GM19238 (cell line): ENCODE results near the gene DNAL4.
"Not testable (repeated sequence)": the region's sequence is repeated elsewhere in the genome, so short reads cannot be mapped to it uniquely, and the experiment has no call there.

Experiments
- DNase-seq: peaks from one replicate; pipeline ENCODE4 v3.0.0; 2011; ENCODE audit warnings: low spot score; ENCODE audit not compliant: insufficient read length

Gene DNAL4

GRCh38 chr22:38827510-38827909 lies 33.6 kb upstream of the DNAL4 start:
- no peak for DNase-seq

DNA sequence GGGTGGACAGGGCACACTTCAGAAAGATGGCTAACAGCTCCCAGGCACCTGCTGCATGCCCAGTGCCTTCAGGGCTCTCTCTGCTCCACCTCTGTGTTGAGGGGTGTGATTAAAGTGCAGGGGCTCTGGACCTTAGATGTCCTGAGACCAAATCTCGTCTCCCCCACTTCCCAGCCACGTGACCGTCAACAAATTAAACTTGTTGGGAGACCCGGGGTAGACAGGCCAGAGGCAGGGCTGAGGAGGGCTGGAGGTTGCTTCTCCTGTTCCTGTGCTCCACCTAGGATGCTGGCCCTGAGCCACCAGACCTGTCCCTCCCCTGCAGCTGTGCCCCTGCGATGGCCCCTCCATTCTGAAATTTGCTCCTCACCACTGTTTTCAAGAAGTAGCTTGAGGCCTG lies 32.9 kb upstream of the DNAL4 start:
- DNase-seq = no peak

DNA sequence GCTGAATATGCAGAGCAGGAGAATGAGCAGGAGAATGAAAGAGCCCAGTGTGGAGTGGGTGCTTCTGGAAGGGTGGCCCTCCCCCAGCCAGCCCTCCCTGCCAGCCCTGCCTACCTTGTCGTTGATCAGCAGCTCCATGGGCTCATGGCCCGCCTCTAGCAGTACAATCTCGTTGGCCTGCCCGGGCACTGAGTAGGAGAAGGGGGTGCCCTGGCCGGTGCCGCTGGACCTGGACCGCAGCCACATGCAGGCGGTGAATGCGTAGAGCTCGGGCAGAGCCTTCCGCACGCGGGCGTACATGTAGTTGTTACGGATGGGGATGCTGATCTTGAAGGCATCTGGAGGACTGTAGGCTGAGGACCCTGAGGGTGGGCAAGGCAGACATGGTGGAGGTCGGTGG lies 32.4 kb upstream of the DNAL4 start:
- no peak for DNase-seq

- DNase-seq = no peak
Observed at GRCh38 chr22:38824585-38824984, 30.6 kb upstream of the DNAL4 start.

- DNase-seq = no peak
Observed at GRCh38 chr22:38823637-38824036, 29.7 kb upstream of the DNAL4 start.

DNA sequence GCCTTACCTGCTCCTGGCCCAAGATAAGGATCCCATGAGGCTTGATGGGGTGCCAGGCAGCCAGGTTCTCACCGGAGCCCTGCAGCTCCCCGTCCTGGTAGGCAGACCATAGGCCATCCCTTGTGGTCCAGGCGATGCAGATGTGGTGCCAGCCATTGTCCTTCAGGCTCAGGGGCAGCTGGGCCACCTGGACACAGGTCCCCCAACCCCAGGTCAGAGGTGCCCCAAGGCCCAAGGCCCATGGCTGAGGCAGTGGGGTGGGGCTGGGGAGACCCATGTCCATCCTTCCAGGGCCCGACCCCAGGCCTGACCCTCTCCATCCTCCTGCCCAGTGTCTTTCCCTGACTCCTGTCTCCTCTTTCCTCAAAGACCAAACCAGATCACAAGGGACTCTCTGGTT lies 29.1 kb upstream of the DNAL4 start:
- no peak for DNase-seq

DNA sequence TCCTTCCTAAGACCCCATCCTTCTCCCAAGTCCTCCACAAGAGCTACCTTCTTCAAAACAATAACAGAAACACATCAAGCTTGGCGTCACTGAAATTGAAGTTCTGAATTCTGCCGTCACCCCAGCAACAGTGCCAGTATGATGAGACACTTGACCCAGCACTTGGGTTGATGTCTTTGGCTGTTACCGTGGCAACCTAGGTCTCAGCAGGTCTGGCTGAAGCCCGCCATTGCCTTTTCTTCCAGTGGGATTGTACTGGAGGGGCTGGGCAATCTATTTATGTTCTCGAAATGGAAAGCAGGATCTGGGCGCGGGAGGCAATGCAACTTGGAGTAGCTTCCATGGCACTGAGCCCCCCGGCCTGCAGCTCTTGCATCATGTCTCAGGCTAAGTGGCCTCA lies 26.1 kb upstream of the DNAL4 start:
- DNase-seq = no peak

- no peak for DNase-seq
Observed at GRCh38 chr22:38819387-38819940, 25.5 kb upstream of the DNAL4 start.

DNA sequence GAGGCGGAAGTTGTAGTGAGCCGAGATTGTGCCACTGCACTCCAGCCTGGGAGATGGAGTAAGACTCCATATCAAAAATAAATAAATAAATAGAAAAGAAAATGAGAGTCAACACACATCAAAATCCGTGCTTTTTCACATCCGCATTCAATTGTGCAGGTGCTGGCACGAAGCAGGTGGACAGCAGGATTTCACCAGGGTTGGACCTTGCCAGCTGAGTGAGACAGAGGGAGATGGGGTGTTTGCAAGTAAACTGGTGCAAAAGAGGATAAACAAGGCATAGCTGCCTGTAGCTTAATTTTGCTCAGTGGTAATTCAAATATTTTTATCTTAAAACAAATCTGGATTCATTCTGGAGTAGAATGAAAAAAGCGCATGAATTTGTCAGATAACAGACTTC lies 23.3 kb upstream of the DNAL4 start:
- DNase-seq = no peak

- DNase-seq = no peak
Observed at GRCh38 chr22:38815842-38816241, 21.9 kb upstream of the DNAL4 start.

DNA sequence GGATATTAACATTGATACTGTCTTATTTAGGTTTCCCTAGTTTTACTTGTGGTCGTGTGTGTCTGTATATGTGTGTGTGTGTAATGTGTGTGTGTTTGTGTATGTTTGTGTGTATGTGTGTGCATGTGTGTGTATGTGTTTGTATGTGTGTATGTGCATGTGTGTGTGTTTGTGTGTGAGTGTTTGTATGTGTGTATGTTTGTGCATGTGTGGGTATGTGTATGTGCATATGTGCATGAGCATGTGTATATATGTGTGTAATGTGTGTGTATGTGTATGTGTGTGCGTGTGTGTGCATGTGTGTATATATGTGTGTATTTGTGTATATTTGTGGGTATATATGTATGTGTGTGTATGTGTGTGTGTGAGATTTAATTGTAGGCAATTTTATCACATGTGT lies 17.3 kb upstream of the DNAL4 start:
- DNase-seq = no peak

DNA sequence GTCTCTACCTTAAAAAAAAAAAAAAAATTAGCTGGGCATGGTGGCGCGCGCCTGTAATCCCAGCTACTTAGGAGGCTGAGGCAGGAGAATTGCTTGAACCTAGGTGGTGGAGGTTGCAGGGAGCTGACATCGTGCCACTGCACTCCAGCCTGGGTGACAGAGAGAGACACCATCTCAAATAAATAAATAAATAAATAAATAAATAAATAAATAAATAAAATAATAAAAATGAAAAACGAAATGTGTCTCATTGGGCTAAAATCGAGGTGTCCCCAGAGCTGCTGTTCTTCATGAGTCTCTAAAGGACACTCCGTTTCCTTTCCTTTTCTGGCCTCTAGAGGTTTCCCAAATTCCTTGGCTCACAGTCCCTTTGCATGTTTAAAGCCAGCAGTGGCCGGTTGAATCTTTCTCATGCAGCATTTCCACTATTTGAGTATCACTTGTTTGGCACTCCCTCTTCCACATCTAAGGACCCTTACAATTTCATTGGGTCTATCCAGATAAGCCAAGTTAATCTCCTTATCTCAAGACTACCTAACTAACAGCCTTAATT lies 11.2 kb upstream of the DNAL4 start:
- not testable (repeated sequence) for DNase-seq

DNA sequence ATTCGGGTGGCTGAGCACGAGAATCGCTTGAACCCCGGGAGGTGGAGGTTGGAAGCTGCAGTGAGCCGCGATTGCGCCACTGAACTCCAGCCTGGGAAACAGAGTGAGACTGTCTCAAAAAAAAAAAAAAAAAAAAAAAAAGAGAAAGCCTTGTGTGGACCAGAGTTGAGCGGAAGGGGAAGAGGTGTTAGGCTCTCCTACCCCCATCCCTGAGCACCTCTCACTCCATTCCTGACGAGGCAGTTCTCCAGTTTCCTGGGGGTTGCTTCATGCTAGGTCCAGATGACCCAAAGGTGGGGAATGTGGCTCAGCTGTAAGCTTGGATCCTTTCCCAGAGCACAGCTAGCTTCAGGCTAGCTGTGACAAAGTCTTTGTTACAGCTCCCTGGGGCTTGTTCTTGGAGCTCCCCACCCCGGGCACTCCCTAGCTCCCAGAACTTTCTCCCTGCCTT lies 8.8 kb upstream of the DNAL4 start:
- no peak for DNase-seq

DNA sequence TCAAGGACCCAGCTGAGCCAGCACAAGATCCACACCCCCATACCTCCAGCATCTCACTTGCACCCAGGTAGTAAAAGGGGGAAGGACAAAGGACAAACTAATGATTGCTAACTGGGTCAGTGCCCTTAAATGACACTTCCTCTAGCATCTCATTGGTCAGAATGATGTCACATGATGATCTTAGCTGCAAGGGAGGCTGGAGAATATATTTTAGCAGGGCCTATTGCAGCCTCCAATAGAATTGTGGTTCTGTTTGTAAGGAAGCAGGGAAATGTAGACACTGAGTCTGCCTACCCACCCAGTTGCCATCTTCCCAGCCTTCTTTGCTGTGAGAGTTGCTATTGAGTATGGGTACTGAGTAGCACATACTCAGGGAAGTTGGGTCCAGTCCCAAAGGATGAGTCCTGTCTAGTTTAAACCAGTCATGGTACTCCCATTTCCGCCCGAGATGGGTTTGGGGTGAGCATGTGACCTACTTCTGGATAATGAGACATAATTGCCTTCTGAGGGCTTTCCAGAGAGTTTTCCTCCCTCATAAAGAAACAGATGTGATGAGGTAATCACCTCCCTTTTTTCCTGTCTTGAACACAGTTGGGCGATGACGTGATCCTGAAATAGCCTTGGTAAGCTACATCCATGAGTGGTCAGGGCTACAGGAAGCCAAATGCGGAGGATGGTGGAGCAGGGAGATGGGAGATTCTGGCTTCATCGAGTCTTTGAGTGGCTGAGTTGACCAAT lies 5.5 kb upstream of the DNAL4 start:
- no peak for DNase-seq

DNA sequence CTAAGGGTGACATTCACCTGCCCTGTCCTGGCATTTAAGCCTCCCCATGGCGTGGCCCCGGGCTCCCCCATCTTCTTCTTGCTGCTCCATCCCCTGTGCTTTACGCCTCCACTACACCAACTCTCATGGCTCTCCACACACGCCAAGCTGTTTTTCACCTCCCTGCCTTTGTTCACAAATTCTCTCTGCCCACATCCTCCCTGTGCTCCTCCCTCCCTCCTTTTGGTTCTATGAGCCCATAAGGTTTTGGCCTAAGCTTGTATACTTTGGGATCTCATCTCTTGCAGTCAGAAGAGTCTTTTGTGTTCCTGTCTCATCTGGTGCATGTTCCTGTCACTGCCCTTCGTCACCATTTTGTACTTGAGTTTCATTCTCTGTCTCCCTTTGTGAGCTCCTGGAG lies 4.6 kb upstream of the DNAL4 start:
- DNase-seq = no peak

DNA sequence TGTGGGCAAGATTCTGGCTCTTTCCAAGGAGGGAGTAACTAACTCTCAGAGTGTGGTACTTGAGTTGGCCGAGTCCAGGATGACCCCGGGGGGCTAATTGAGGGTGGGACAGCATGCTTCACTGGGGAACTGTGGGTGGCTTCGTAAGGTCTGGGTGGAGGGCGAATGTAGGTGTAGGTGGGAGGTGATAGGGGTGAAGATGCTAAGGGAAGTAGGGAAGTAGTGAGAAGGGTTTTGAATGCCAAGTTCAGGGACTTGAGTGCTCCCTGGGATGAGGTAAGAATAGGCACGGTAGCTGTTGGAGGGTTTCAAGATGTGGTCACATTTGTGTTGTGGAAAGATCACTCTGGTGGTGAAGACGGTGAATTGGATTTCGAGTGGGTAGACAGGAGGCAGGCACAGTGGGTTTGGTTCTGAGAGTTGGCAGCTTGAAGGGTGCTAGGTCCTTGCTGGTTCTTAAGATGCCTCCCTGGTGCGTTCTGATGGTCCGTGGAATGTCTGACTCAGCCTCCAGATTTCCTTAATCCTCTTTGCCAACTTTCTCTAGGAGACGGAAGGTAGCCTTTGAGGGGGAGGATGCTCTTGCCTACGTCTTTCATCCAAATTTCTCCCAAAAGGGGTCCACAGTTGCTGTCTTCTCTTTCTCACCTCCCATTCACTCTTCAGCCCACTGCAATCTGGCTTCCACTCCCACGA lies 2.5 kb upstream of the DNAL4 start:
- no peak for DNase-seq

DNA sequence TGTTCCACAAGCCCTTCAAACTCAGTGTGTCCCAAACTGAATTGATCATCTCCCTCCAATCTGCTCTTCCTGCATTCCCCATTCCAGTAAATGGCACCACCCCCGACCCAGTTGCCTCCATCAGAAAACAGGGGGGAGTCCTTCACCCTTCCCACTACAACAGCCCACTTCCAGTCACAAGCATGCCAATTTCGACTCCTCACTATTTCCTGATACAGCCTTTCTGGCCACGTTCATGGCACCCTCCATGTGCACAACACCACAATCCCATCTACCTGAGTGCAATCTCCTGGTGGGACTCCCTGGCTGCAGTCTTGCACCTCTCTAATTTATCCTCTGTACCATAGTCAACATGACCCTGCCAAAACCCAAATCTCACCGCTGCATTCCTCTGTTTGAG lies 1.6 kb upstream of the DNAL4 start:
- no peak for DNase-seq

DNA sequence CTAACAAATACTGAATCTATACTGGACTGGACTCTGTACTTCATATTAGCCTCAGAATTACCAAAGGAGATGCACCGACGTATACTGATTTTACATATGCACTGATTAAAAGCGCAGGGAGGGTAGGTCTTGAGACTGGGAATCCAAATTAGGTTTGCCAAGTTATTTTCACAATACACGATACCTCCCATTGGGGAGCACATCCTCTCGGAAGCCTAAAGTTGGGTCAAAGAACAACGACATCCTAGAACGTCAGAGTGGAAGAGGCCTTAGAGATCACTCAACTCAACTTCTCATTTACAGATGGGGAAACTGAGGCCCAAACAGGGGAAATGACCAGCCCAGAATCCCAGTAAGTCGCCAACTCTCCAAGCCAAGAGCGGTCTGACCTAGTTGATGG lies 626 bp downstream of the DNAL4 start:
- no peak for DNase-seq

GRCh38 chr22:38792833-38793232 lies 1.1 kb downstream of the DNAL4 start:
- DNase-seq = no peak

GRCh38 chr22:38789606-38790005 lies 4.3 kb downstream of the DNAL4 start:
- DNase-seq = no peak

DNA sequence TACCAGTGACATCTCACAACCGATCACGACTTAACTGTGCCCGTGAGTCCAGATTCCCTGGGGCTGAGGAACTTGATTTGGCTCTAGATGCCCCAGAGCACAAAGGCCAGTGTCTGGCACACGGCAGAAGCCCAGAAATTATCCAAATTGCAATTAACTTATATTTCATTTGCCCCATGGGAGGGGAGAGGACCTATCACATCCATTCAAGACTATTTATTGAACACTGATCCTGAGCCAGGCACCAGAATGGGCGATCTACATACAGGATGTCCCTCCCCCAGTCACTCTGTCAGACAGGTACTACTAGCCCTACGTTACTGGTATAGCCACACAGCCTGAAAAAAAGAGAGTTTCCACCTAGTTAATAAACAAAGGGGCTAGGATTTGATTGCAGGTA lies 5.1 kb downstream of the DNAL4 start:
- DNase-seq = no peak

DNA sequence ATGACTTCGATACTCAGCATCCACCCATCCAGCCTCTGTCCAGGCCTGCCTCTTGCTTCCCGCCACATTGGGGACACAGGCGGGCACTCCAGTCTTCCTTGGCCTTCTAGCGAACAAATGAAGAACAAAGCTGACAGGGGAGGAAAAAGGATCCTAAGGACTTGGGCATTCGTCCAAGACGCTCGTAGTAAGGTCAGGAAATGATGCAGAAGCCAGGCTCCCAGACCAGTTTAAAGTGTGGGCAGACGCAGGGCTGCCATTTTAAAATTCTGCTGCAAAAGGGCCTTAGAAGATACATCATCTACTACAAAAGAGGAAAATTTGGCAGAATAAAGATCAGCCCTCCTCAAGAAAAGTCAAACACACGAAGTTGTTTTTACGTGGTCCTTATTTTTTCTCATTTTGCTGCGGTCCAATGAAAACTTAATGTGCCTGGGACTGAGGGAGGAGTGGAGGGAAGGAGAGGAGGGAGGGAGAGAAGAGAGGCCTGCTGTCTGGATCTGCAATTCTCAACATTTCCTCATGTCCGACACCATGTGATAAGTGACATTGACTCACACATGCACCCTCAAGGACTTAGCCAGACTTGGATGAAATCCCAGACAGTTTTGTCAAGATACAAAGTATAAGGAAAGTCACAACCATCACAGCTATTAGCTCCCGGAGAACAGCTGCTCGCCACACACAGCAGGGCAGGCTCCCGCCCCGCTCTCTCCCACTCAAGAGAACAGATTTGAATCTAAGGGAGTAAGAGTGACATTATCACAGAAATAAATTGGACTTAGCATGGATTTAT lies 5.7 kb downstream of the DNAL4 start:
- DNase-seq = no peak
